SU-DHL-6 (cell line): ENCODE results near the gene OR6Y1.

Experiments
- H2AFZ ChIP-seq: fragments of 200-600 bp; sonication (generic); 2 replicates; pipeline ENCODE4 v1.6.1; 2014; ENCODE audit warnings: low read depth, mild to moderate bottlenecking, moderate library complexity, mixed read lengths, antibody characterized with exemption, low read length; ENCODE audit not compliant: severe bottlenecking
- H3F3A ChIP-seq: fragments of 200-600 bp; shearing (Covaris generic); 2 replicates; pipeline ENCODE4 v1.6.0; 2016; ENCODE audit warnings: antibody characterized with exemption, mild to moderate bottlenecking; ENCODE audit not compliant: insufficient read depth
- H3K27ac ChIP-seq: fragments of 200-600 bp; sonication (generic); 2 replicates; pipeline ENCODE4 v1.5.1; 2016; ENCODE audit warnings: low read depth, mild to moderate bottlenecking, low read length, moderate library complexity, mixed read lengths
- H3K27me3 ChIP-seq: fragments of 200-600 bp; sonication (generic), shearing (Covaris generic); 2 replicates; pipeline ENCODE4 v1.6.0; 2014; ENCODE audit warnings: mild to moderate bottlenecking, low read length
- H3K36me3 ChIP-seq: fragments of 200-600 bp; sonication (generic); 2 replicates; pipeline ENCODE4 v1.6.1; 2014; ENCODE audit warnings: mild to moderate bottlenecking, low read length, mixed read lengths
- H3K4me2 ChIP-seq: fragments of 300-600, 200-600 bp; shearing (Covaris generic), sonication (generic); 2 replicates; pipeline ENCODE4 v1.6.0; 2014; ENCODE audit warnings: low read length, low read depth, mild to moderate bottlenecking; ENCODE audit not compliant: poor library complexity, severe bottlenecking
- H3K4me3 ChIP-seq: fragments of 200-600 bp; sonication (generic); 2 replicates; pipeline ENCODE4 v1.5.1; 2014; ENCODE audit warnings: antibody characterized with exemption, low read length, mild to moderate bottlenecking, mixed read lengths; ENCODE audit not compliant: insufficient read depth, poor library complexity, severe bottlenecking
- H3K79me2 ChIP-seq: fragments of 200-600 bp; sonication (generic); 2 replicates; pipeline ENCODE4 v1.6.1; 2014; ENCODE audit warnings: mild to moderate bottlenecking, low read length, moderate library complexity; ENCODE audit not compliant: insufficient read depth
- H3K9ac ChIP-seq: fragments of 200-600 bp; sonication (generic); 2 replicates; pipeline ENCODE4 v1.7.0; 2014; ENCODE audit warnings: mild to moderate bottlenecking, low read length
- H3K9me2 ChIP-seq: fragments of 200-600 bp; sonication (generic); replicated peaks from 2 replicates; pipeline ENCODE4 v1.6.1; 2014; ENCODE audit warnings: low read length; ENCODE audit not compliant: insufficient read depth
- H3K9me3 ChIP-seq: fragments of 200-600 bp; sonication (generic); 2 replicates; pipeline ENCODE4 v1.6.1; 2014; ENCODE audit warnings: low read length, mixed read lengths; ENCODE audit not compliant: insufficient read depth
- H4K20me1 ChIP-seq: fragments of 200-600 bp; sonication (generic); 2 replicates; pipeline ENCODE4 v1.6.1; 2014; ENCODE audit warnings: low read depth, mild to moderate bottlenecking, antibody characterized with exemption, low read length, moderate library complexity, mixed read lengths
- CTCF ChIP-seq: fragments of 200-600 bp; sonication (generic); IDR thresholded peaks from one replicate; pipeline ENCODE4 v1.5.1; 2017; ENCODE audit warnings: antibody characterized with exemption, mild to moderate bottlenecking, low read length, moderate library complexity; ENCODE audit not compliant: insufficient read depth, poor library complexity, severe bottlenecking
- EZH2phosphoT487 ChIP-seq: fragments of 200-600 bp; sonication (generic), shearing (Covaris generic); conservative IDR thresholded peaks from 2 replicates; pipeline ENCODE4 v1.6.1; 2018; ENCODE audit warnings: mild to moderate bottlenecking, antibody characterized with exemption, low read length, moderate library complexity, mixed read lengths

The OR6Y1 gene

GRCh38 chr1:158520955-158521665 lies 33.1 kb downstream of the OR6Y1 start:
- TF ChIP-seq EZH2phosphoT487 (no peak), CTCF (no peak)
- no peak overlapping the region for H3K27ac ChIP-seq
- H3K36me3 ChIP-seq, result no peaks in the 10 kb centered on the region
- H3F3A ChIP-seq, result no peaks in the 10 kb centered on the region
- no peak overlapping the region for H3K4me2 ChIP-seq
- no peaks in the 10 kb centered on the region for H3K9me3 ChIP-seq
- no peak overlapping the region for H3K4me3 ChIP-seq
- no peaks in the 10 kb centered on the region for H3K9me2 ChIP-seq
- no peak overlapping the region for H2AFZ ChIP-seq
- no peak overlapping the region for H3K9ac ChIP-seq
- H4K20me1 ChIP-seq, result no peaks in the 10 kb centered on the region
- H3K79me2 ChIP-seq, result no peaks in the 10 kb centered on the region
- no peaks in the 10 kb centered on the region for H3K27me3 ChIP-seq

DNA sequence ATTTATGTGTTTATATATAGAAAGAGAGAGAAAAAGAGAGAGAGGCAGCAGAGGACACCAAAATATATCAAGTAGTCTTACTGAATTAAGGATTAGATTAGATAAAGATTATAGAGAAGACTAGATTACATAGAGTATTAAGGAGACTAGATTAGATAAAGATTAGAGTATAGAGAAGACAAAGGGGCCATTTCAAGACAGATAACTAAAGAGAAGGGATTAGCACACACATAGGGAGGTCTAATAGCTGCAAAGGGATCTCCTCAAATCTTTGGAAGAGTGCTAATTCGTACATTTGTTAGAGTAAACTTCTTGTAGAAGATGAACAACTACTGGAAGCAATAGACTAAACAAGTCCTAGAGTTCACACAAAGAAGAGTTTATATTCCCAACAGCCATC lies 34.2 kb downstream of the OR6Y1 start:
- Histone ChIP-seq H3K79me2 (no peaks in the 10 kb centered on the region), H3K27me3 (no peaks in the 10 kb centered on the region), H4K20me1 (no peaks in the 10 kb centered on the region), H3K4me3 (no peak overlapping the region), H3K9me2 (no peaks in the 10 kb centered on the region), H3K4me2 (no peak overlapping the region), H3K27ac (no peak overlapping the region), H3K9ac (no peak overlapping the region), H3K36me3 (no peaks in the 10 kb centered on the region), H3F3A (no peaks in the 10 kb centered on the region), H3K9me3 (no peaks in the 10 kb centered on the region), H2AFZ (no peak overlapping the region)
- TF ChIP-seq EZH2phosphoT487 (no peak), CTCF (no peak)

GRCh38 chr1:158516966-158517365 lies 37.2 kb downstream of the OR6Y1 start:
- H4K20me1 ChIP-seq, result no peaks in the 10 kb centered on the region
- H3K27me3 ChIP-seq, result no peaks in the 10 kb centered on the region
- no peak overlapping the region for H3K4me3 ChIP-seq
- no peaks in the 10 kb centered on the region for H3K79me2 ChIP-seq
- no peak overlapping the region for H2AFZ ChIP-seq
- no peaks in the 10 kb centered on the region for H3K9me3 ChIP-seq
- H3K9me2 ChIP-seq, result no peaks in the 10 kb centered on the region
- H3K4me2 ChIP-seq, result no peak overlapping the region
- H3K27ac ChIP-seq, result no peak overlapping the region
- TF ChIP-seq EZH2phosphoT487, result no peak
- TF ChIP-seq CTCF, result no peak
- no peak overlapping the region for H3K9ac ChIP-seq
- no peaks in the 10 kb centered on the region for H3K36me3 ChIP-seq
- H3F3A ChIP-seq, result no peaks in the 10 kb centered on the region
